Natural killer cell (primary cell): ENCODE measurements around the gene PREX1. TPM values are rescaled to one million over a fixed set of nuclear protein-coding genes. Genes with fewer than 3 reads are reported as not detected.

Source experiments
- ATAC-seq, 3 donors: fragments of 150-1000 bp in 2 of 3; fragments of 200-7000 bp in 1 of 3; cut with Tn5 transposase; 1 replicate in 1 of 3; 2 replicates in 2 of 3; pipeline ENCODE4 v1.10.0; 2021; ENCODE audit warnings: mild to moderate bottlenecking in 2 of 3, moderate library complexity in 2 of 3
- DNase-seq, 2 donors: peaks; one replicate each; pipeline versions ENCODE4 v3.0.0 to v3.0.0-alpha.2; 2013 to 2021; ENCODE audit warnings: mixed read lengths in 1 of 2
- H3K27ac ChIP-seq: one replicate; pipeline ENCODE4 v1.5.1; 2013; ENCODE audit warnings: mild to moderate bottlenecking, low read length
- H3K27me3 ChIP-seq: one replicate; pipeline ENCODE4 v1.6.1; 2013; ENCODE audit warnings: low read length; ENCODE audit not compliant: control insufficient read depth, insufficient read depth
- H3K36me3 ChIP-seq: one replicate; pipeline ENCODE4 v1.6.1; 2013; ENCODE audit warnings: low read length; ENCODE audit not compliant: control insufficient read depth, insufficient read depth
- H3K4me1 ChIP-seq: one replicate; pipeline ENCODE4 v1.6.1; 2013; ENCODE audit warnings: low read length; ENCODE audit not compliant: control insufficient read depth, insufficient read depth
- H3K4me3 ChIP-seq: one replicate; pipeline ENCODE4 v1.5.1; 2013; ENCODE audit warnings: low read length
- H3K9me3 ChIP-seq: one replicate; pipeline ENCODE4 v1.6.1; 2013; ENCODE audit warnings: low read length; ENCODE audit not compliant: control insufficient read depth, insufficient read depth
- H3K27ac Mint-ChIP-seq, 2 donors: one replicate each; pipeline ENCODE4 v1.8.0; 2022; ENCODE audit warnings: mild to moderate bottlenecking in 2 of 2, mixed read lengths in 2 of 2, moderate library complexity in 1 of 2
- H3K27me3 Mint-ChIP-seq, 2 donors: one replicate each; pipeline ENCODE4 v1.8.0; 2022; ENCODE audit warnings: low read depth in 2 of 2, mixed read lengths in 2 of 2
- H3K36me3 Mint-ChIP-seq: one replicate; pipeline ENCODE4 v1.8.0; 2022; ENCODE audit warnings: mixed read lengths
- H3K4me1 Mint-ChIP-seq, 2 donors: one replicate each; pipeline ENCODE4 v1.8.0; 2022; ENCODE audit warnings: mixed read lengths in 2 of 2
- H3K4me3 Mint-ChIP-seq: one replicate; pipeline ENCODE4 v1.8.0; 2022; ENCODE audit warnings: mild to moderate bottlenecking, moderate library complexity, mixed read lengths
- H3K9me3 Mint-ChIP-seq, 2 donors: one replicate each; pipeline ENCODE4 v1.8.0; 2022; ENCODE audit warnings: mixed read lengths in 2 of 2
- WGBS: methylation state at CpG from one replicate; pipeline ENCODE4 v1.1.7; 2013; ENCODE audit warnings: missing lambda C conversion rate; ENCODE audit not compliant: insufficient coverage; 5-methylcytosine and 5-hydroxymethylcytosine counted together
- intact Hi-C: fragments of 100-400 bp; cut with micrococcal nuclease; formaldehyde crosslinking; loops from one replicate; pipeline ENCODE4 v1.14.2; 2022
- total RNA-seq, 4 donors: library from RNA; stranded (reverse); fragments of 120-200 nt in 1 of 4; gene quantifications; one replicate each; pipeline versions ENCODE4 v1.2.3 to v1.2.4, GENCODE V29; 2013 to 2022
- TF ChIP-seq, protein P1 (sequence below): fragments of 200-600 bp; IDR thresholded peaks from one replicate; pipeline ENCODE4 v1.8.0; 2022; ENCODE audit warnings: antibody characterized with exemption

The PREX1 gene
- total RNA-seq, 3 donors from 2014 or later (not counting 1 experiment from before 2014, with no cell fraction given) = 382 to 392 (median 389) TPM

DNA sequence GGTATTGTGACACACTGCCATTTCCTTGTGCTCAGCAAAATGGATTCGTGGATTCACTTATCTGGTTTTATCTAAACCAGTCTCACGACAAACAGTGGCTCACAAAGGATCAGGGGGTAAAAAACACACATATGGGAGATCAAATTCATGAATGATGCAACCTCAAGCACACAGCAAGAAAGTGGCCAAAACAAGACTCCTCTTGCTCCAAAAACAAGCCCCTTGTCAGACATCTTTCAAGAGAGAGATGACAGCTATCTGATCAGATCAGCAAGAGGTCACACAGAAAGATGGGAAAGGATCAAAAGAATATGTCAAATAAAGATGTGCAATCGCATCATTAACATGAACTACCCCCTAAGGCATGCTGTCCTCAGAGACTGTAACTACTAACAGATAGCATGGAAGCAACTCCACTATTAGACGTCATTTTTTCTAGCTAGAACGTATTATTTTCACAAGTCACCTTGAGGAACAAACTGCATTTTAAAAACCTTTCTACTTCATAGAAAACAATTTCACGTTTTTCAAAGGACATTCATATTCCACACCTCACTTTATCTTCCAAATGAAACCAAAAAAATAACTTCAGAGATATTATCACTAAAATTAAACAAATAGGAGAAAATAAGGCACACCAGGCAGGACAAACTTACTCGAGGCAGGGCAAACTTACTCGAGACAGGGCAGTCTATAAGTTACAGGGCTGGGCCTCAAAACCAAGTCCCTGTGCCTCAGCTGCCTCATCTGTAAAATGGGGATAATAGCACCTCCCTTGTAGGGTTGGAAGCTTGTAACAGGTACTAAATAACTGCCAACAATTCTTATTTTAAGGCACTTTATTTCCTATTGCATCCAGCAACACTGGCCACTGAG lies 122.3 kb downstream of the PREX1 start:
- WGBS = 80% methylated on average over 8 of the region's 8 CpGs
- no peak overlapping the region for H3K4me3 Mint-ChIP-seq
- ATAC-seq = no peak
- Histone ChIP-seq H3K4me3 (no peak overlapping the region), H3K27me3 (no peaks in the 10 kb centered on the region), H3K27ac (no peak overlapping the region), H3K4me1 (peaks cover 64% of the 10 kb centered on the region), H3K36me3 (peaks cover 65% of the 10 kb centered on the region), H3K9me3 (no peaks in the 10 kb centered on the region)
- peaks cover 75 to 93% of the 10 kb centered on the region in 2 donors for H3K4me1 Mint-ChIP-seq
- peaks cover 15% of the 10 kb centered on the region for H3K36me3 Mint-ChIP-seq
- DNase-seq = no peak
- TF ChIP-seq, protein P1, sequence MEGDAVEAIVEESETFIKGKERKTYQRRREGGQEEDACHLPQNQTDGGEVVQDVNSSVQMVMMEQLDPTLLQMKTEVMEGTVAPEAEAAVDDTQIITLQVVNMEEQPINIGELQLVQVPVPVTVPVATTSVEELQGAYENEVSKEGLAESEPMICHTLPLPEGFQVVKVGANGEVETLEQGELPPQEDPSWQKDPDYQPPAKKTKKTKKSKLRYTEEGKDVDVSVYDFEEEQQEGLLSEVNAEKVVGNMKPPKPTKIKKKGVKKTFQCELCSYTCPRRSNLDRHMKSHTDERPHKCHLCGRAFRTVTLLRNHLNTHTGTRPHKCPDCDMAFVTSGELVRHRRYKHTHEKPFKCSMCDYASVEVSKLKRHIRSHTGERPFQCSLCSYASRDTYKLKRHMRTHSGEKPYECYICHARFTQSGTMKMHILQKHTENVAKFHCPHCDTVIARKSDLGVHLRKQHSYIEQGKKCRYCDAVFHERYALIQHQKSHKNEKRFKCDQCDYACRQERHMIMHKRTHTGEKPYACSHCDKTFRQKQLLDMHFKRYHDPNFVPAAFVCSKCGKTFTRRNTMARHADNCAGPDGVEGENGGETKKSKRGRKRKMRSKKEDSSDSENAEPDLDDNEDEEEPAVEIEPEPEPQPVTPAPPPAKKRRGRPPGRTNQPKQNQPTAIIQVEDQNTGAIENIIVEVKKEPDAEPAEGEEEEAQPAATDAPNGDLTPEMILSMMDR = no peak
- H3K27ac Mint-ChIP-seq = peak overlapping the region; percentile 81 to 90
- intact Hi-C loops = no loop called here
- H3K9me3 Mint-ChIP-seq = no peaks in the 10 kb centered on the region
- no peaks in the 10 kb centered on the region for H3K27me3 Mint-ChIP-seq

- Mint-ChIP-seq H3K27me3 (no peaks in the 10 kb centered on the region), H3K9me3 (no peaks in the 10 kb centered on the region), H3K4me1 (peaks cover 74 to 93% of the 10 kb centered on the region in 2 donors), H3K27ac (peak overlapping the region; percentile 81 to 90), H3K36me3 (peaks cover 15% of the 10 kb centered on the region), H3K4me3 (no peak overlapping the region)
- Histone ChIP-seq H3K36me3 (peaks cover 65% of the 10 kb centered on the region), H3K4me1 (peaks cover 62% of the 10 kb centered on the region), H3K9me3 (no peaks in the 10 kb centered on the region), H3K27me3 (no peaks in the 10 kb centered on the region), H3K4me3 (no peak overlapping the region), H3K27ac (no peak overlapping the region)
- intact Hi-C loops = no loop called here
- DNase-seq (no peak), ATAC-seq (no peak)
- WGBS = 94% methylated on average over 10 of the region's 10 CpGs
- TF ChIP-seq, protein P1 = no peak
Measured at GRCh38 chr20:48704761-48705160, 123.0 kb downstream of the PREX1 start.

DNA sequence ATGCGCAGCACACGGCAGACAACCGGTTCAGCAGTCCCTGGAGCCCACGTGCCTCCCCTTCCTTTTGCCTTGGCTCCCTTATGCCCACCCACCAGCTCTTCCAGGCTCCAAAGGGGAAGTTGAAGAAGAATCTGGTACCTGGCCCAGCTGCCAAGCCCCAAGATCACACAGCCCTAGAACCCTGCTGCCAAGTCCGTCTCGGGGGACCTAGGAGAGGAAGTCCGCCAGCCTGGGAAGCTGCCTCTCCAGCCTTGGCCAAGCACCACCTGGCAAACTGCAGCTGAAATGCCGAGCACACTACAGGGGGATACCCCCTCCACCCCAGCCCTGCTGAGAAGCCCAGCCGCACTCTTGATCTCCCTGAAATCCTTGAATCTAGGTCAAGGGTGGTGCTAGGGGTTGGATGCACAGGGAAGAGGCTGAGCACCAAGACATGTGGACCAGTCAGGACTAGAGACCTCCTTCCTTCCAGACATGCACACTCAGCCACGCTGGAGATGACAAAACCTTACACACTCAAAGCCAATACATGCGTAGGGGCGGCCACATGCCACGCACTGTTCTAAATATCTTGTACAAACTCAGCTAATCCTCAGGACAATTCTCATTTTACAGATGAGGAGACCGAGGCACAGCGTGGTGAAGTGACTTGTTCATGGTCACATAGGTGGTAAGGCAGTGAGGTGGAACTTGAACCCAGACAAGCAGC lies 124.1 kb downstream of the PREX1 start:
- Mint-ChIP-seq H3K36me3 (peaks cover 18% of the 10 kb centered on the region), H3K27ac (peak overlapping the region; percentile 81 to 90), H3K4me1 (peaks cover 75 to 93% of the 10 kb centered on the region in 2 donors), H3K4me3 (no peak overlapping the region), H3K9me3 (no peaks in the 10 kb centered on the region), H3K27me3 (no peaks in the 10 kb centered on the region)
- intact Hi-C loops = no loop called here
- ATAC-seq = no peak
- Histone ChIP-seq H3K36me3 (peaks cover 73% of the 10 kb centered on the region), H3K4me3 (no peak overlapping the region), H3K27me3 (no peaks in the 10 kb centered on the region), H3K9me3 (no peaks in the 10 kb centered on the region), H3K27ac (no peak overlapping the region), H3K4me1 (peaks cover 57% of the 10 kb centered on the region)
- WGBS = 85% methylated on average over 15 of the region's 15 CpGs
- TF ChIP-seq, protein P1 = no peak
- no peak for DNase-seq
